Smooth muscle cell (in vitro differentiated cells): Measurements from ENCODE around the gene BOD1L1. TPM values are rescaled to one million over a fixed set of nuclear protein-coding genes. Genes with fewer than 3 reads are reported as not detected.

ENCODE experiments used
- DNase-seq: peaks from one replicate; lab custom pipeline; 2025; ENCODE audit not compliant: unreplicated experiment; lab: John Stamatoyannopoulos, UW
- H2AFZ ChIP-seq: fragments of 200-600 bp; sonication (generic); 2 replicates; pipeline ENCODE4 v1.6.0; 2016; ENCODE audit warnings: antibody characterized with exemption, low read depth, mild to moderate bottlenecking
- H3F3A ChIP-seq: fragments of 200-600 bp; sonication (generic); 2 replicates; pipeline ENCODE4 v1.6.0; 2017; ENCODE audit warnings: antibody characterized with exemption, low read depth
- H3K27ac ChIP-seq: fragments of 200-600 bp; sonication (generic); 2 replicates; pipeline ENCODE4 v1.5.1; 2016; ENCODE audit warnings: low read depth, mild to moderate bottlenecking
- H3K27me3 ChIP-seq: fragments of 200-600 bp; sonication (generic); 2 replicates; pipeline ENCODE4 v1.6.1; 2016; ENCODE audit warnings: low read depth, mild to moderate bottlenecking
- H3K36me3 ChIP-seq: fragments of 200-600 bp; sonication (generic); 2 replicates; pipeline ENCODE4 v1.5.1; 2016; ENCODE audit warnings: low read depth
- H3K4me1 ChIP-seq: fragments of 200-600 bp; sonication (generic); 2 replicates; pipeline ENCODE4 v1.5.1; 2016; ENCODE audit warnings: low read depth
- H3K4me2 ChIP-seq: fragments of 200-600 bp; sonication (generic); 2 replicates; pipeline ENCODE4 v1.6.0; 2016; ENCODE audit warnings: mild to moderate bottlenecking
- H3K4me3 ChIP-seq: fragments of 200-600 bp; sonication (generic); 2 replicates; pipeline ENCODE4 v1.5.1; 2016; ENCODE audit warnings: mild to moderate bottlenecking
- H3K79me2 ChIP-seq: fragments of 200-600 bp; sonication (generic); 2 replicates; pipeline ENCODE4 v1.6.0; 2016; ENCODE audit warnings: low read depth, mild to moderate bottlenecking
- H3K9ac ChIP-seq: fragments of 200-600 bp; sonication (generic); 2 replicates; pipeline ENCODE4 v1.6.0; 2016; ENCODE audit warnings: low read depth
- H3K9me3 ChIP-seq: fragments of 200-600 bp; sonication (generic); replicated peaks from 2 replicates; pipeline ENCODE4 v1.5.1; 2016; ENCODE audit warnings: low read depth
- H4K20me1 ChIP-seq: fragments of 200-600 bp; sonication (generic); 2 replicates; pipeline ENCODE4 v1.6.0; 2016; ENCODE audit warnings: low read depth
- CTCF ChIP-seq: fragments of 200-600 bp; sonication (generic); IDR thresholded peaks from 2 replicates; pipeline ENCODE4 v1.5.1; 2017; ENCODE audit warnings: borderline replicate concordance, mild to moderate bottlenecking, antibody characterized with exemption; ENCODE audit not compliant: insufficient read depth, poor library complexity, severe bottlenecking
- WGBS: methylation state at CpG from one replicate; pipeline ENCODE4 v1.1.7; 2016; ENCODE audit warnings: low lambda C conversion rate; 5-methylcytosine and 5-hydroxymethylcytosine counted together
- polyA plus RNA-seq: library from polyadenylated mRNA; unstranded; fragments of >200 nt; fragmentation: Nextera tagmentation; extraction: Ambion mirVana; gene quantifications from 2 replicates; pipeline ENCODE4 v1.2.1, GENCODE V29; 2016
- total RNA-seq: library from RNA; depleted of rRNA; stranded (reverse); fragments of >200 nt; gene quantifications from 2 replicates; pipeline ENCODE4 v1.2.3, GENCODE V29; 2014

Gene BOD1L1
- total and polyA plus RNA-seq, 2 experiments from 2014 or later = 9.8 to 30.9 TPM

DNA sequence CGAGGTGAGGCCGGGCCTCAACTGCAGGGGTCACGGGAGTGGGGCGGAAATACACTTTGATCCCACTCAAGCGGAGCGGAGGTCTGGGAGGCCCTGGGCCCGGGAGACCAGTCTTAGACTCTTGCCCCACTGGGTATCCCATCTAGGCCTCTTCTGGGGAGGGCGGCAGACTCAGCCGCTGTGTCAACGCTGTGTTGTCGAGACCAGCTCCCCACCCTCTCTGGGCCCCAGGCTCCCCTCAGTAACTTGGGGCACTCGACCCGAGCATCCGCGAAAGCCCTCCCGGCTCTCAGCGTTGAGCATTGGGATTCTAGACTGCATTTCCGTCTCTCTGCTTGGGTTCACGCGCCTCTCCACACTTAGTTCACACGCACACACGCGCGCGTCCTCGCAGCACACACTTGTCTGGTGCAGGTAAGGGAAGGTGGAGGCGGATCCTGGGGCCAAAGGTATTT lies 84.9 kb downstream of the BOD1L1 start:
- Histone ChIP-seq H4K20me1 (peaks cover 13% of the 10 kb centered on the region), H3K9ac (no peak overlapping the region), H3K9me3 (no peaks in the 10 kb centered on the region), H3K27me3 (peaks cover 90% of the 10 kb centered on the region), H3K4me1 (peaks cover 26% of the 10 kb centered on the region), H3K4me3 (peak overlapping the region; percentile 78), H2AFZ (no peak overlapping the region), H3K27ac (no peak overlapping the region), H3K4me2 (peak overlapping the region; percentile 96), H3K36me3 (no peaks in the 10 kb centered on the region), H3F3A (peaks cover 3% of the 10 kb centered on the region), H3K79me2 (no peaks in the 10 kb centered on the region)
- DNase-seq = no peak
- 28% methylated on average over 26 of the region's 27 CpGs for whole genome bisulfite sequencing
- no peak for TF ChIP-seq CTCF

GRCh38 chr4:13541720-13542576 lies 85.6 kb downstream of the BOD1L1 start:
- H2AFZ ChIP-seq = no peak overlapping the region
- H3F3A ChIP-seq = peaks cover 3% of the 10 kb centered on the region
- peak overlapping the region; percentile 96 for H3K4me2 ChIP-seq
- peak; percentile 48 for TF ChIP-seq CTCF
- H3K27ac ChIP-seq = no peak overlapping the region
- no peaks in the 10 kb centered on the region for H3K79me2 ChIP-seq
- WGBS = 8% methylated on average over 67 of the region's 79 CpGs
- no peaks in the 10 kb centered on the region for H3K9me3 ChIP-seq
- no peak for DNase-seq
- H3K36me3 ChIP-seq = no peaks in the 10 kb centered on the region
- H3K9ac ChIP-seq = no peak overlapping the region
- H3K27me3 ChIP-seq = peaks cover 90% of the 10 kb centered on the region
- H3K4me1 ChIP-seq = peaks cover 26% of the 10 kb centered on the region
- peak overlapping the region; percentile 78 for H3K4me3 ChIP-seq
- peaks cover 13% of the 10 kb centered on the region for H4K20me1 ChIP-seq

DNA sequence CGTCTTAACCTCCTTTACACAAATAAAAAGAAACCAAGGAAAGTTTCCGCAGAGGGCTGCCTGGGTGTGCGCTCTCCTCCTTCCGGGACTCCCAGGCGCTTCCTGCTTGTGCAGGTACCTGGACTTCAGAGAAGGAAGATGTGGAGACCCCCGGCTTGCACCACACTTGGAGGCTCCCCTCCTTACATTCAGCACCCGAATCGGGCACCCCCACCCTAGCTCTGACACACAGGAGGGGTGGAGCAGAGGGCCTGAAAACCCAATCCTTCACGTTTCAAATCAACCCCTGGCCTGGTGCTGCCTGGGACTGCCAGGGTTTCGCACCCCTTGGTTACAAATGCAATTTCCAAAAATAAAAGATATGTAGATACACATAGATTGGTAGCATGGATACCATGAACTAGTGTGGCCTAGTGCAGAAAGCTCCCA lies 86.3 kb downstream of the BOD1L1 start:
- H2AFZ ChIP-seq = no peak overlapping the region
- H3K9me3 ChIP-seq = no peaks in the 10 kb centered on the region
- no peak overlapping the region for H3K9ac ChIP-seq
- H3K4me1 ChIP-seq = peaks cover 26% of the 10 kb centered on the region
- peak overlapping the region; percentile 96 for H3K4me2 ChIP-seq
- H3K4me3 ChIP-seq = no peak overlapping the region
- H3K27ac ChIP-seq = no peak overlapping the region
- H3K79me2 ChIP-seq = no peaks in the 10 kb centered on the region
- no peak for TF ChIP-seq CTCF
- peaks cover 13% of the 10 kb centered on the region for H4K20me1 ChIP-seq
- DNase-seq = no peak
- 44% methylated on average over 10 of the region's 10 CpGs for WGBS
- peaks cover 3% of the 10 kb centered on the region for H3F3A ChIP-seq
- peaks cover 91% of the 10 kb centered on the region for H3K27me3 ChIP-seq
- H3K36me3 ChIP-seq = no peaks in the 10 kb centered on the region
